ENCODE results near the gene AGFG1. TPM values are rescaled to one million over a fixed set of nuclear protein-coding genes. Genes with fewer than 3 reads are reported as not detected.

AGFG1 gene
- total RNA-seq, 6 experiments from 2014 or later = 62.3 to 105 (median 74.0) TPM

DNA sequence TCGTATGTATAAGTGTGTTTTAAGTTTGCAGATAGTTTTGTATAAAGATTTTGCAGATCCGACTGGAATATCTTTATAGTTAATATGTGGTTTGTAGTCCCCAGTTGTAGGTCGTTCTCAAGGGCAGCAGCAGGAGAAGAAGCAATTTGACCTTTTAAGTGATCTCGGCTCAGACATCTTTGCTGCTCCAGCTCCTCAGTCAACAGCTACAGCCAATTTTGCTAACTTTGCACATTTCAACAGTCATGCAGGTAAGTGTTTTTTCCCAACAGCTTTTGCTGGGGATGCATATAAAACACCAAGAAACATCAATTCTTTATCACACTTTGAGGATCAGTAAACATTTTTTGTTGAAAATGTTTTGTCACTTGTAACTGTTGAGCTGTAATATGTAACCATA, 52.7 kb downstream of the AGFG1 start:
- Mint-ChIP-seq H3K4me1 (ENCODE audit: low read depth) (peaks cover 15% of the 10 kb centered on the region), H3K4me3 (no peak overlapping the region), H3K9me3 (no peaks in the 10 kb centered on the region), H3K27me3 (ENCODE audit: insufficient read depth) (no peaks in the 10 kb centered on the region), H3K27ac (no peak overlapping the region), H3K36me3 (ENCODE audit: low read depth) (peaks cover 20% of the 10 kb centered on the region; the same call in 1 of the 2 replicates)
- TF ChIP-seq CTCF (IDR thresholded peaks at IDR 0.05) = no peak
- no peak for DNase-seq

DNA sequence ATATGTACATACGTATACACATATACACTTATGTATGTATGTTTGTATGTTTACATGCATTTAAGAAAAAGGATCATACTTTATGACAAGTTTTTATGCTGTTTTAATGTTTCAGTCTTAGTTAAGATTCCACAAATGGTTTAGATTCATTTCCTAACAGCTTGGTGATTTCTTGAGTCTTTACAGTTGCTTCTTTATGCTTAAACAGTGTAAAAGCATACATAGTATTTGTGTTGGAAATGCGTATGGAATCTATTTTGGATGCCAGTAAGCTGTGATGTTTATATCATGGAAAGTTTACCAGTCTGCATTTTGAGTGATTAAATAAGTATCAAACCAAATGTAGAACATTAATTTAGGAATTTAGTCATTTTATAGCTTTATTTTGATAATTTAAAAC, 55.4 kb downstream of the AGFG1 start:
- H3K36me3 Mint-ChIP-seq (ENCODE audit: low read depth) = peaks cover 16% of the 10 kb centered on the region; the same call in 1 of the 2 replicates
- DNase-seq = no peak
- H3K27me3 Mint-ChIP-seq (ENCODE audit: insufficient read depth) = peaks cover 3% of the 10 kb centered on the region; the same call in 1 of the 2 replicates
- TF ChIP-seq CTCF (IDR thresholded peaks at IDR 0.05) = no peak
- no peak overlapping the region for H3K27ac Mint-ChIP-seq
- peaks cover 10% of the 10 kb centered on the region for H3K4me1 Mint-ChIP-seq (ENCODE audit: low read depth)
- no peaks in the 10 kb centered on the region for H3K9me3 Mint-ChIP-seq
- H3K4me3 Mint-ChIP-seq = no peak overlapping the region

GRCh38 chr2:227528803-227529202, 56.8 kb downstream of the AGFG1 start:
- Mint-ChIP-seq H3K4me3 (no peak overlapping the region), H3K27me3 (ENCODE audit: insufficient read depth) (peaks cover 3% of the 10 kb centered on the region; the same call in 1 of the 2 replicates), H3K4me1 (ENCODE audit: low read depth) (no peaks in the 10 kb centered on the region; the same call in 1 of the 2 replicates), H3K27ac (no peak overlapping the region), H3K36me3 (ENCODE audit: low read depth) (peaks cover 22% of the 10 kb centered on the region; the same call in 1 of the 2 replicates), H3K9me3 (no peaks in the 10 kb centered on the region)
- DNase-seq = no peak
- no peak for TF ChIP-seq CTCF (IDR thresholded peaks at IDR 0.05)

GRCh38 chr2:227529871-227530270, 57.9 kb downstream of the AGFG1 start:
- Mint-ChIP-seq H3K4me1 (ENCODE audit: low read depth) (no peaks in the 10 kb centered on the region; the same call in 1 of the 2 replicates), H3K4me3 (no peak overlapping the region), H3K36me3 (ENCODE audit: low read depth) (peaks cover 22% of the 10 kb centered on the region; the same call in 1 of the 2 replicates), H3K27me3 (ENCODE audit: insufficient read depth) (peaks cover 3% of the 10 kb centered on the region; the same call in 1 of the 2 replicates), H3K9me3 (no peaks in the 10 kb centered on the region), H3K27ac (no peak overlapping the region)
- no peak for TF ChIP-seq CTCF (IDR thresholded peaks at IDR 0.05)
- DNase-seq = no peak

GRCh38 chr2:227534714-227535113, 62.8 kb downstream of the AGFG1 start:
- Mint-ChIP-seq H3K4me1 (ENCODE audit: low read depth) (no peaks in the 10 kb centered on the region), H3K4me3 (no peak overlapping the region), H3K9me3 (no peaks in the 10 kb centered on the region), H3K27ac (no peak overlapping the region), H3K36me3 (ENCODE audit: low read depth) (peaks cover 26% of the 10 kb centered on the region), H3K27me3 (ENCODE audit: insufficient read depth) (peaks cover 3% of the 10 kb centered on the region; the same call in 1 of the 2 replicates)
- TF ChIP-seq CTCF (IDR thresholded peaks at IDR 0.05) = no peak
- DNase-seq = no peak

- peaks cover 43% of the 10 kb centered on the region for H3K36me3 Mint-ChIP-seq (ENCODE audit: low read depth)
- H3K9me3 Mint-ChIP-seq = peaks cover 16% of the 10 kb centered on the region
- H3K4me3 Mint-ChIP-seq = no peak overlapping the region
- peaks cover 1% of the 10 kb centered on the region for H3K27me3 Mint-ChIP-seq (ENCODE audit: insufficient read depth)
- no peak for DNase-seq
- no peak for TF ChIP-seq CTCF (IDR thresholded peaks at IDR 0.05)
- H3K4me1 Mint-ChIP-seq (ENCODE audit: low read depth) = no peaks in the 10 kb centered on the region
- H3K27ac Mint-ChIP-seq = no peak overlapping the region
Measured at GRCh38 chr2:227536445-227536844, 64.5 kb downstream of the AGFG1 start.
